Measurements from ENCODE around the gene VSIG8. TPM values are rescaled to one million over a fixed set of nuclear protein-coding genes. Genes with fewer than 3 reads are reported as not detected.

VSIG8 gene
- total and polyA plus RNA-seq, 9 of the 15 experiments (the other 6 are each of a cell fraction or from before 2014, with no cell fraction given): not detected

GRCh38 chr1:159891275-159892157, 29.1 kb upstream of the VSIG8 start (continued):
- TF ChIP-seq REST (IDR thresholded peaks at IDR 0.05; ENCODE audit: borderline replicate concordance) (peak; percentile 90), REST (CRISPR knock-in tag; IDR thresholded peaks at IDR 0.05; ENCODE audit: low read depth) (no peak), CTCF (IDR thresholded peaks at IDR 0.05 in 2 of 3, conservative IDR thresholded peaks at IDR 0.05 in 1 of 3; ENCODE audit: insufficient read depth in 2 of 3, low read depth in 1 of 3, low read length in 3 of 3) (peak; percentile 84 to 99 (median 98)), MYC (IDR thresholded peaks at IDR 0.05; ENCODE audit: low read depth, low read length) (peak; percentile 34; the same call in 1 of the 2 replicates), MYC (CRISPR knock-in tag; IDR thresholded peaks at IDR 0.05; ENCODE audit: borderline replicate concordance, low read depth) (no peak), LEF1 (IDR thresholded peaks at IDR 0.05) (no peak), BHLHE40 (IDR thresholded peaks at IDR 0.05; ENCODE audit: low read length) (0 out of 2 replicates have a peak, but pooled peaks have one; percentile 35)

Measured in K562 (cell line).